Upper lobe of left lung (tissue), 4 donors: ENCODE results near the gene PPFIA2.

Source experiments
- POLR2AphosphoS5 ChIP-seq, 2 donors: sonication (generic); formaldehyde crosslinking; IDR thresholded peaks; one replicate each; pipeline ENCODE4 v1.5.1; 2017; ENCODE audit warnings: antibody characterized with exemption in 2 of 2
- TF ChIP-seq, protein P1 (sequence below), 6 experiments: fragments of 450-650 bp in 4 of 6; fragments of 200-600 bp in 2 of 6; sonication (generic) in 2 of 6; IDR thresholded peaks; one replicate each; pipeline ENCODE4 v1.5.1; 2016 to 2019; ENCODE audit warnings: antibody characterized with exemption in 6 of 6

DNA sequence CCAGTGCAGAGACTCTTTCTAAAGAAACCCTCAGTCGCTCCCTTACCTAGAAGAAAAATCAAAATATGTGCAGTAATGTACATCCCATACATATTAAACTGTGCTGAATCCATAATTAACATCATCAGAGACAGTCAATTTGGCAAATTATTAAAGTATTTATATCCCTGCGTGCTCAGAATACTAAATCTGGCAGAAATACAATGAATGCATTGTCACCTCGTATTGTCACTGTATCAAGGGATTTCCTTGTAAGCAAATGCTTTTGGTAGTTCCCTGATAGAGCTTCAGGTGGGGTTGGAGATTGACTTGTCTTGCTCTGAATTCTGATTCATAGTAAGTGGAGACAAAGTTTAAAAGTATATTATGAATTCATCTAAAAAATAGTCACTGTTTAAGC is 319.1 kb downstream of the PPFIA2 start:
- TF ChIP-seq, protein P1, sequence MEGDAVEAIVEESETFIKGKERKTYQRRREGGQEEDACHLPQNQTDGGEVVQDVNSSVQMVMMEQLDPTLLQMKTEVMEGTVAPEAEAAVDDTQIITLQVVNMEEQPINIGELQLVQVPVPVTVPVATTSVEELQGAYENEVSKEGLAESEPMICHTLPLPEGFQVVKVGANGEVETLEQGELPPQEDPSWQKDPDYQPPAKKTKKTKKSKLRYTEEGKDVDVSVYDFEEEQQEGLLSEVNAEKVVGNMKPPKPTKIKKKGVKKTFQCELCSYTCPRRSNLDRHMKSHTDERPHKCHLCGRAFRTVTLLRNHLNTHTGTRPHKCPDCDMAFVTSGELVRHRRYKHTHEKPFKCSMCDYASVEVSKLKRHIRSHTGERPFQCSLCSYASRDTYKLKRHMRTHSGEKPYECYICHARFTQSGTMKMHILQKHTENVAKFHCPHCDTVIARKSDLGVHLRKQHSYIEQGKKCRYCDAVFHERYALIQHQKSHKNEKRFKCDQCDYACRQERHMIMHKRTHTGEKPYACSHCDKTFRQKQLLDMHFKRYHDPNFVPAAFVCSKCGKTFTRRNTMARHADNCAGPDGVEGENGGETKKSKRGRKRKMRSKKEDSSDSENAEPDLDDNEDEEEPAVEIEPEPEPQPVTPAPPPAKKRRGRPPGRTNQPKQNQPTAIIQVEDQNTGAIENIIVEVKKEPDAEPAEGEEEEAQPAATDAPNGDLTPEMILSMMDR (IDR thresholded peaks at IDR 0.05): no peak
- no peak for TF ChIP-seq POLR2AphosphoS5 (IDR thresholded peaks at IDR 0.05)
